Endothelial cell of umbilical vein (primary cell): ENCODE measurements around the gene CTBP2.

Experiments used
- EZH2 ChIP-seq: IDR thresholded peaks from 2 replicates; pipeline ENCODE4 v1.6.1; 2012; ENCODE audit warnings: borderline replicate concordance, low read depth, mild to moderate bottlenecking, moderate library complexity, low read length, inconsistent platforms; ENCODE audit not compliant: severe bottlenecking
- FOS ChIP-seq: IDR thresholded peaks from 2 replicates; pipeline ENCODE4 v1.6.1; 2011; ENCODE audit warnings: mild to moderate bottlenecking, low read length, moderate library complexity, borderline replicate concordance; ENCODE audit not compliant: insufficient read depth
- GATA2 ChIP-seq: IDR thresholded peaks from 2 replicates; pipeline ENCODE4 v1.7.0; 2011; ENCODE audit warnings: low read depth, mild to moderate bottlenecking, moderate library complexity, mixed read lengths, low read length; ENCODE audit not compliant: insufficient read length, insufficient read depth
- JUN ChIP-seq: IDR thresholded peaks from 2 replicates; pipeline ENCODE4 v1.6.1; 2011; ENCODE audit warnings: borderline replicate concordance, low read depth; ENCODE audit not compliant: insufficient read length, insufficient read depth
- MYC ChIP-seq: IDR thresholded peaks from one replicate; pipeline ENCODE4 v1.6.1; 2011; ENCODE audit warnings: mild to moderate bottlenecking, low read depth, low read length
- POLR2A ChIP-seq: IDR thresholded peaks from 2 replicates; pipeline ENCODE4 v1.6.1; 2012; ENCODE audit warnings: low read depth, mild to moderate bottlenecking, control low read depth, low read length
- POLR2AphosphoS5 ChIP-seq: IDR thresholded peaks from 2 replicates; pipeline ENCODE4 v1.6.1; 2012; ENCODE audit warnings: low read depth, mild to moderate bottlenecking, control low read depth, low read length, moderate library complexity; ENCODE audit not compliant: insufficient read depth
- TF ChIP-seq, protein P1 (sequence below), 2 donors: IDR thresholded peaks; 1 replicate in 1 of 2; 2 replicates in 1 of 2; pipeline ENCODE4 v1.5.1; 2011; ENCODE audit warnings: low read length in 2 of 2, mild to moderate bottlenecking in 2 of 2, moderate library complexity in 2 of 2, control low read depth in 1 of 2, inconsistent platforms in 1 of 2, low read depth in 1 of 2; ENCODE audit not compliant: insufficient read depth in 1 of 2; ENCODE audit errors: extremely low read depth in 1 of 2
- TF ChIP-seq, protein P2 (sequence below): IDR thresholded peaks from 2 replicates; pipeline ENCODE4 v1.6.1; 2011; ENCODE audit not compliant: insufficient read depth, insufficient read length

DNA sequence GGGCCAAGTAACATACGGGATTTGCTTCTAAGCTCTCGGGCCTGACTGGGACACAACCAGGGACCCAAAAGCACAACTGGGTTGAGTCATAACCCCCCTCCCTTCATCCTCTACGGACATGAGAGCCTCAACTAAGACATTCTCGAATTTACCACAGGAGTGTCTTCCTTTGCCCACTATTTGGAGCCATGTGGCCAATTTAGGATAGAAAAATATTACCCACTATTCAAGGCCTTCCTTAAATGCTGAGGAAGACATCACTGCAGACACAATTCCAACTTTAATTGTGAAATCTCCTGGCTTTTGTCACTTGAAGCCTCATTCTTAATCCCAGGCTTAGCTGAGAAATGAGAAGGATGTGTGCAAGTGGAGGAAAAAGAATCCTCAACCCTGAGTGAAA lies 11.8 kb downstream of the CTBP2 start:
- TF ChIP-seq, protein P1, sequence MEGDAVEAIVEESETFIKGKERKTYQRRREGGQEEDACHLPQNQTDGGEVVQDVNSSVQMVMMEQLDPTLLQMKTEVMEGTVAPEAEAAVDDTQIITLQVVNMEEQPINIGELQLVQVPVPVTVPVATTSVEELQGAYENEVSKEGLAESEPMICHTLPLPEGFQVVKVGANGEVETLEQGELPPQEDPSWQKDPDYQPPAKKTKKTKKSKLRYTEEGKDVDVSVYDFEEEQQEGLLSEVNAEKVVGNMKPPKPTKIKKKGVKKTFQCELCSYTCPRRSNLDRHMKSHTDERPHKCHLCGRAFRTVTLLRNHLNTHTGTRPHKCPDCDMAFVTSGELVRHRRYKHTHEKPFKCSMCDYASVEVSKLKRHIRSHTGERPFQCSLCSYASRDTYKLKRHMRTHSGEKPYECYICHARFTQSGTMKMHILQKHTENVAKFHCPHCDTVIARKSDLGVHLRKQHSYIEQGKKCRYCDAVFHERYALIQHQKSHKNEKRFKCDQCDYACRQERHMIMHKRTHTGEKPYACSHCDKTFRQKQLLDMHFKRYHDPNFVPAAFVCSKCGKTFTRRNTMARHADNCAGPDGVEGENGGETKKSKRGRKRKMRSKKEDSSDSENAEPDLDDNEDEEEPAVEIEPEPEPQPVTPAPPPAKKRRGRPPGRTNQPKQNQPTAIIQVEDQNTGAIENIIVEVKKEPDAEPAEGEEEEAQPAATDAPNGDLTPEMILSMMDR (IDR thresholded peaks at IDR 0.05; ENCODE audit: extremely low read depth in 1 of 2, insufficient read depth in 1 of 2, low read depth in 1 of 2, low read length in 2 of 2) = no peak
- TF ChIP-seq POLR2A (no peak), MYC (no peak), POLR2AphosphoS5 (no peak), GATA2 (no peak), FOS (no peak), EZH2 (no peak), JUN (no peak)
- TF ChIP-seq, protein P2, sequence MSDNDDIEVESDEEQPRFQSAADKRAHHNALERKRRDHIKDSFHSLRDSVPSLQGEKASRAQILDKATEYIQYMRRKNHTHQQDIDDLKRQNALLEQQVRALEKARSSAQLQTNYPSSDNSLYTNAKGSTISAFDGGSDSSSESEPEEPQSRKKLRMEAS = no peak
